Measurements from ENCODE around the gene CNNM1.

CNNM1 gene

GRCh38 chr10:99328579-99329303 lies 415 bp upstream of the CNNM1 start:
- no peaks in the 10 kb centered on the region for H3K27me3 ChIP-seq (ENCODE audit: insufficient read depth, low read depth, severe bottlenecking)
- no peak for DNase-seq
- H3K4me3 ChIP-seq (ENCODE audit: low read depth, low read length): peak overlapping the region; percentile 61
- no peak overlapping the region for H3K27ac ChIP-seq
- H3K9me3 ChIP-seq (ENCODE audit: severe bottlenecking): no peaks in the 10 kb centered on the region
- H3K36me3 ChIP-seq: no peaks in the 10 kb centered on the region
- TF ChIP-seq CTCF (IDR thresholded peaks at IDR 0.05; ENCODE audit: low read depth, low read length): no peak

- Histone ChIP-seq H3K36me3 (no peaks in the 10 kb centered on the region), H3K27ac (no peak overlapping the region), H3K4me3 (ENCODE audit: low read depth, low read length) (peak overlapping the region; percentile 61), H3K27me3 (ENCODE audit: insufficient read depth, low read depth, severe bottlenecking) (no peaks in the 10 kb centered on the region), H3K9me3 (ENCODE audit: severe bottlenecking) (no peaks in the 10 kb centered on the region)
- peak; percentile 17; the same call in 1 of the 2 replicates for TF ChIP-seq CTCF (IDR thresholded peaks at IDR 0.05; ENCODE audit: low read depth, low read length)
- DNase-seq: peak; percentile 40
Measured at GRCh38 chr10:99329554-99330346, 594 bp downstream of the CNNM1 start.

DNA sequence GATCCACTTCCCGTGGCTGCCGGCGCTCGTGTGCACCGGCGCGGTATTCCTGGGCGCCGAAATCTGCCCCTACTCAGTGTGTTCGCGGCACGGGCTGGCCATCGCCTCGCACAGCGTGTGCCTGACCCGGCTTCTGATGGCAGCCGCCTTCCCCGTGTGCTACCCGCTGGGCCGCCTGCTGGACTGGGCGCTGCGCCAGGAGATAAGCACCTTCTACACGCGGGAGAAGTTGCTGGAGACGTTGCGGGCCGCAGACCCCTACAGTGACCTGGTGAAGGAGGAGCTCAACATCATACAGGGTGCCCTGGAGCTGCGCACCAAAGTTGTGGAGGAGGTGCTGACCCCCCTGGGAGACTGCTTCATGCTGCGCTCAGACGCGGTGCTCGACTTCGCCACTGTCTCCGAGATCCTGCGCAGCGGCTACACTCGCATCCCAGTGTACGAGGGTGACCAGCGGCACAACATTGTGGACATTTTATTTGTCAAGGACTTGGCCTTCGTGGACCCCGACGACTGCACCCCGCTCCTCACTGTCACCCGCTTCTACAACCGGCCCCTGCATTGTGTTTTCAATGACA lies 1.3 kb downstream of the CNNM1 start:
- DNase-seq: peak; percentile 19
- TF ChIP-seq CTCF (IDR thresholded peaks at IDR 0.05; ENCODE audit: low read depth, low read length): no peak
- no peak overlapping the region for H3K27ac ChIP-seq
- peak overlapping the region; percentile 61 for H3K4me3 ChIP-seq (ENCODE audit: low read depth, low read length)
- no peaks in the 10 kb centered on the region for H3K36me3 ChIP-seq
- no peaks in the 10 kb centered on the region for H3K9me3 ChIP-seq (ENCODE audit: severe bottlenecking)
- no peaks in the 10 kb centered on the region for H3K27me3 ChIP-seq (ENCODE audit: insufficient read depth, low read depth, severe bottlenecking)

- Histone ChIP-seq H3K4me3 (ENCODE audit: low read depth, low read length) (no peak overlapping the region), H3K36me3 (no peaks in the 10 kb centered on the region), H3K9me3 (ENCODE audit: severe bottlenecking) (no peaks in the 10 kb centered on the region), H3K27me3 (ENCODE audit: insufficient read depth, low read depth, severe bottlenecking) (no peaks in the 10 kb centered on the region), H3K27ac (no peak overlapping the region)
- DNase-seq: peak; percentile 36
- TF ChIP-seq CTCF (IDR thresholded peaks at IDR 0.05; ENCODE audit: low read depth, low read length): no peak
Measured at GRCh38 chr10:99331207-99331803, 2.1 kb downstream of the CNNM1 start.

DNA sequence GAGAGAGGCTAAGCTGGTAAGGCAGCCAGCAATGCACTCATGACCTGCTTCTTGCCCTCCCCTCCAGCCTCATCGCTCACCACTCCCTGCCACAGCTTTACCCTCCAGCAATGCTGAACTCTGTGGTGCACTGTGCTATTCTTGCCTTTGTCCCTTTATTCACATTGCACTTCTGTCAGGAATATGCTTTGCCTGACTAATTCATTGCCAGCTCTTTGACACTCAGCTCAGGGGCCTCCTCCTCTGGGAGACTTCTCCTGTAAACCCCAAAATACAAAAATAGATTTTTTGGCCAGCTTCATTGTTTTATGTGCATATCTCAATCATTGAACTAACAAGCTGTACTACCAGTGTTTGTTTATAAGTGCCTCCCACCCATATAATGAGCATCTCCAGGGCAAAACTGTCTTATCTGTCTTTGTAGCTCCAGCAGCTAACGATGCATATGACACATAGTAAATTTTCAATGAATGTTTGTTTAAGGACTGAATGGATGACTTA lies 8.2 kb downstream of the CNNM1 start:
- H3K27ac ChIP-seq: no peak overlapping the region
- TF ChIP-seq CTCF (IDR thresholded peaks at IDR 0.05; ENCODE audit: low read depth, low read length): no peak
- no peak overlapping the region for H3K4me3 ChIP-seq (ENCODE audit: low read depth, low read length)
- peak; percentile 18 for DNase-seq
- no peaks in the 10 kb centered on the region for H3K27me3 ChIP-seq (ENCODE audit: insufficient read depth, low read depth, severe bottlenecking)
- no peaks in the 10 kb centered on the region for H3K9me3 ChIP-seq (ENCODE audit: severe bottlenecking)
- H3K36me3 ChIP-seq: no peaks in the 10 kb centered on the region
